Upper lobe of left lung (tissue), 4 donors: ENCODE measurements around the gene ZNG1A.
"Not testable (repeated sequence)": the region's sequence is repeated elsewhere in the genome, so short reads cannot be mapped to it uniquely, and the experiment has no call there.

Source experiments
- CTCF ChIP-seq, 6 experiments: fragments of 450-650 bp in 4 of 6; fragments of 200-600 bp in 2 of 6; sonication (generic) in 2 of 6; IDR thresholded peaks; one replicate each; pipeline ENCODE4 v1.5.1; 2016 to 2019; ENCODE audit warnings: antibody characterized with exemption in 6 of 6
- EP300 ChIP-seq, 4 donors: sonication (generic); formaldehyde crosslinking; IDR thresholded peaks; one replicate each; pipeline ENCODE4 v1.5.1; 2017; ENCODE audit warnings: antibody characterized with exemption in 4 of 4, control low read depth in 2 of 4

GRCh38 chr9:94323-94722 lies 84.5 kb downstream of the ZNG1A start:
- not testable (repeated sequence) for TF ChIP-seq CTCF, EP300 (IDR thresholded peaks at IDR 0.05)
